ENCODE measurements around the gene KRTAP10-3.
"Not testable (repeated sequence)": the region's sequence is repeated elsewhere in the genome, so short reads cannot be mapped to it uniquely, and the experiment has no call there.

Gene KRTAP10-3

DNA sequence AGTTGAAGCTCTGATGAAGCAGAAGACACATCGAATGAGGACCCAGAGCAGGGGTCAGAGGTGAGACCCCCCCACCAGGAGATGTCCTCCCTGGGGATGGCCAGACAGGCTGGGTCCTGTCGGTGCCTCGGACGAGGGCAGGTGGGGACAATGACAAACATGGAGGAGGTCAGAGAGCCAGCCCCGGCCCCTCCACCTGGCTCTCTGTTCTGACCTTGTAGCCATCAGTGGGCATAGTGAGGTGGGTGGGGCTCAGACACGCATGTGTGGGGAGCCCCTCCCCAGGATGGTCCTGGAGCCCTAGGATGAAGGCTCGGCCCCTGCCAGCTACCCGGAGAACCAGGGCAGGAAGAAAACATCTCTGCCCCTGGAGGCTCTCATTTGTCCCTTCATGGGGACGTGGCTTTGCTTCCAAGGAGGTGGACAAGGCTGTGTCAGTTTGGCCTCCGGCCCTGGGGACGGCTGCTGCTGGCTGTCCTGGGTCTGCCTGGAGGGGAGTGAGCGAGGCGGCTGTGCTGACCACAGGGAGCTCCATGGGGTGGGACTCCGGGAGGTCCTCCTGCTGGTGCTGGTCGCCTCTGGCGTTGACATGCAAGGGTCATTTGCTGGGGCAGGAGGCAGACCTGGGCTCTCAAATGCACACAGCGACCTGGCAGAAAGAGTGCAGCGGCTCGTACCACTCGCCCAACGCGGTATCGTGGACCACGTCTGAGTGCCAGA lies 31.2 kb upstream of the KRTAP10-3 start:
- no peak for DNase-seq

DNA sequence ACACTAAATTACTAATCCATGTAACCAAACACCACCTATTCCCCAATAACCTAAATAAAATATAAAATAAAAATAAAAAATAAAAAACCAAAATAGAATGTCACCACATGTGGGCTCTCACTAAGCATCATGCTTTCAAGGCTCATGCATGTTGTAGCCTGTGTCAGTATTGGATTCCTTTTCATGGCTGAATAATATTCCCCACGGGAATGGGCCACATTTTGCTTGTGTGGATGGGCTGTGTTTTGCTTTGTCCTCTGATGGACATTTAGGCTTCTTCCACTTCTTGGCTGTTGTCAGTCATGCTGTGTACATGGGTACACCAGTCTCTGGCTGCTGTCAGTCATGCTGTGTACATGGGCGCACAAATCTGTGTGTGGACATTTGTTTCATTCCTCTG lies 30.5 kb upstream of the KRTAP10-3 start:
- no peak for DNase-seq

DNA sequence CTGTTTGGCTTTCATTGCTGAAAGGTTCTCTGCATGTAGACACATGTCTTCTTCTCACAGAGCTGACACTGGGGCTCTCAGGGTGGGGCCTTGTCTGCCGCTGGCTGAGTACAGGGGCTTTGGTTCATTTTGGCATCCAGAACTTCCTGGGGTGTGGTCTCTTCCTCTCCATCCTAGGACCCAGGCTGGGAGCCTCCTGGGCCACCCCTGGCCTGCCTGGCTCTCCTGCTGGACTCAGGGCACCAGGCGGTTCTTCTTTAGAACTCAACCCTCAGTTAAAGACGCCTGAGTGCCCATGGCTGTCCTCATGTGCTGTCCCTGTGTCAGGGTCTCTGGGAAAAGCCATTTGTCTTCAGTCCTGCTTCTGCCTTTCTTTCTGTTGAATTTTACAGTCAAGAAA lies 27.3 kb upstream of the KRTAP10-3 start:
- no peak for DNase-seq

DNA sequence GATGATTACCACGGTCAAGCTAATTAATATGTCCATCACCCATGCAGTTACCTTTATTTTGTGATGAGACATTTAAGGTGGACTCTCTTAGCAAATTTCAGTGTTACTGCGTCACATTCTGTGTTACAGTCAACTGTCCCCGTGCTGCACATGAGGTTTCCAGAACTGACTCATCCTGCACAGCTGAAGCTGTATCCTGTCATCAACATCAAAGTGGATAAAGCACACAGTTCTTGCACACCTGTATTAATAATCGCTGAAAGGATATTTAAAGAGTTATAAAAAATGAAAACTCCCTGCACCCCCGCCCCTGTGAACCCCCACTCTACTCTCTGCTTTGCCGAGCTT lies 25.2 kb upstream of the KRTAP10-3 start:
- peak; percentile 15 for DNase-seq

DNA sequence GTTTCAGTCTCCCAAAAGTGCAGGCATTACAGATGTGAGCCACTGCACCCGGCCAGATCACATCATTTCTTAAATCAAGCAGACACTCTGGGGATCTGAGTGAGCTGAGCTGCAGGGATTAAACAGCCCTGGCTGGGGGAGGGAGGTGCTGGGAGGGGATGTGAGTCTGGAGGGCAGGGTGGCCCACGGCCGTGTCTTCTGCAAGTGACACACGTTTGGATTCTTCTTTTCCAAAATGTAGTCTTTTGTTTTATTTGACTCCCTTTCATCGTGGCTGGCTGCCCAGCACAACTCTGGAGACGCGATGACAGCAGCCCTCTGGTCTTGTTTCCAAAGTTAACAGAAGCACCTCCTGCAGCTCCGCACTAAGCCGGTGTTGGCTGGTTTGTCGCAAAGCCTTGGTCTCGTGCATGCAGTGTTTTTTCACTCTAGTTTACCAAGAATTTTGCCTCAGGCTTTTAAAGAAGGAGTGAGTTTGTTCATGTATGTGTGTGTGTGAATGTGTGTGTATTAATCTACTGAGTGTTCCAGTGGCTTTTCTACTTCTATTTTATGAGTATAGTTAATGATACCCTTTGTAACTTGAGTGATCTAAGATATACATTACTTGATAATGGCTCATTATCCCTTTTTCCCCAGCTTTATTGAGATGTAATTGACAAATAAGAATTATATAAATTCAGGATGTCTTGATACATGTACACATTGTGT lies 24.6 kb upstream of the KRTAP10-3 start:
- DNase-seq: no peak

DNA sequence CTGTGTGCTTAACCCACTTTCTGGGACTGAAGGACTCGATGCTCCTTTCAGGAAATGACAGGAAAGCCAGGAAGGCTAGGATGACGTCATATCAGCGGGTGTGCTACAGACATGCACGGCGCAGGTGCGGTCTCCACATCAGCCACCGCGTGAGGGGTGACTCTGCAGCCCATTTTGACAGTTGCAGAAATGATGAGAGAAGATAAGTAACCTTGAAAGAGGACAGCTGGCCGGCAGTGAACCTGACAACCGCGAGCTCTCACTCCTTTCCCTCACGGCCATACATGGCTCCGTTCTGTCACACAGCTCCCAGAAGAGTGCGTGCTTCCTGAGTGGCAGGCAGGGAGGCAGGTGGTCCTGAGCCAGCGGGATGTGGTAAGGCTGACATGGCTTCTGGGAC lies 23.5 kb upstream of the KRTAP10-3 start:
- no peak for DNase-seq

DNA sequence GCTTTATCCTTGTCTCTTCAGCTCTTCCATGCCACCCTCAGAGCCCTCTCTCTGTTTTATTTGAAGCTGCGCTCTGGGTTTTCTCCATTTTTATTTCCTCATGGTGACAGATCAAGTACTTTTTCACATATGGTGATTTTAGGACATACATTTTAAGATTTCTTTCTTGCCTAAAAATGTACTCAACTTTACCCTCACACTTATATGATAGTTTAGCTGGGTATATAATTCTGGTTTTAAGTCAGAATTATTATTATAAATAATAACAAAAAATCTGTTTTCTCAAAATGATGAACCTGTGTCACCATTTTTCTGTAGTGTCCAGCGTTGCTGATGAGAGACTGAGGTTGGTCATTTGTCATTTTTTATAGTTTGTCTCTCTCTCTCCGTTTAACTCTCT lies 22.6 kb upstream of the KRTAP10-3 start:
- no peak for DNase-seq

DNA sequence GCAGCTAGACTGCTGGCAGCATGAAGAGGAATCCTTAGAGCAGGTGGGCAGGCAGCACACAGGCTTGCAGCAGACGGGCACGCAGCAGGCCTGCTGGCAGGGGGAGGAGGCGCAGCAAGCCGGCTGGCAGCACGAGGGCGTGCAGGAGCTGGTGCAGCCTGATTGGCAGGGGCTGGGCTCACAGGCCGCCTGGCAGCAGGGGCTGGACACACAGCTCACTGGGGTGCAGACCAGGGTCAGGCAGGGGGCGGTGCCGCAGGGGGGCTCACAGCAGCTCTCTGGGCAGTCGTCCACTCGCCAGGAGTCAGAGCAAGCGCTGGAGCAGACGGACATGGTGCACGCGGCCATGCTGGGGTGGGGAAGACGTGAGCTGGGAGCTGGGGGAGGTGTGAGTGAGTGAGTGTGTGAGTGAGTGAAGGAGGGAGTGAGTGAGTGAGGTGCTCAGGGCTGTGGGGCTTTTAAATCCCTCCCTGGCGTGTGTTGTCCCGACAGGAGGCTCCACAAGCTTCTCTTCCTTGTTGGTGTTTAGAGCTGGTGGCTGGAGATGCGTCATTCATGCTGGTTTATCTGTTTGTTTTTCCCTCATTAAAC lies 21.7 kb upstream of the KRTAP10-3 start, which contains the start of gene KRTAP10-5:
TSS of gene KRTAP10-5 (minus strand) at position 374 of the 591 bp plus-strand sequence. CDS start at position 348, 26 bp downstream.
- not testable (repeated sequence) for DNase-seq

DNA sequence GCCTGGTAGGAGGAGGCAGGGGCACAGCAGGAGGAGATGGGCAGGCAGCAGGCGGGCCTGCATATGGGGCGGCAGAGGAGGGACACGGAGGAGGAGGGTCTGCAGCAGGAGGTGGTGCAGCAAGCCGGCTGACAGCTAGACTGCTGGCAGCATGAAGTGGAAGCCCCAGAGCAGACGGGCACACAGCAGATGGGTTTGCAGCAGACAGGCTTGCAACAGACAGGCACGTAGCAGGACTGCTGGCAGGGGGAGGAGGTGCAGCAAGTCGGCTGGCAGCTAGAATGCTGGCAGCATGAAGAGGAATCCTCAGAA lies 21.2 kb upstream of the KRTAP10-3 start:
- DNase-seq: no peak

DNA sequence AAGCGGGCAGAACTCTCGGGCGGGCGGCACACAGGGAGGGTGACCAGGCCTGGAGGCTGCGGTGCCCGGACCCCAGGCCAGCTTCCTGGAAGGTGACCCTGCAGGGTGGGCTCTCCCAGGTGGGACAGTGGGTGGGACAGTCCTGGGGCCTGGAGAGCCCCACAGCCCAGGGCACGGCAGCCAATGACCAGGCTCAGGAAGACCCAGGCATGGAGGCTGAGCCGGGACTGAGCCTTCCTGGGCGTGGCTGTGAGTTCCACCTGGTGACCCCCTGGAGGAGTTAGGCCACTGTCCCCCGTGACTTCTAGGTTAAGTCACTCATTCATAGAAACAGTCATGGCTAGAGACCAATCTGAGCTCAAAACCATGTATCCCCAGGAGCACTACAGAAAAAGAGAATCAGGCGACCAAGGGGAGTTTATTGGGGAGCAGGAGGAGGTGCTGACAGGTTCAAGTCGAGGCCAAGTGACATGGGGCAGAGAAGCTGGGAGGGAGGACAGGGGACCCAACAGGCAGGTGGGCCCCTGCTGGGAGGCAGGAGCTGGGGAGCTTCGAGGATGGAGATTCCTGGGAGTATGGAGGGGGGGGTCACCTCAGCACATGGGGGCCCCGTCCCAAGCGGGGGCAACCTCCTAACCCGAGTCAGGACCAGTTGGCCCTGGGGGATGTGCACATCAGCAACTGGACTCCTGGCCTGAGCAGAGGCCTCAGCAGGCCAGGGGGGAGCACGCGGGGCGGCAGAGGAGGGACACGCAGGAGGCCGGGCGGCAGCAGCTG lies 20.6 kb upstream of the KRTAP10-3 start:
- no peak for DNase-seq

DNA sequence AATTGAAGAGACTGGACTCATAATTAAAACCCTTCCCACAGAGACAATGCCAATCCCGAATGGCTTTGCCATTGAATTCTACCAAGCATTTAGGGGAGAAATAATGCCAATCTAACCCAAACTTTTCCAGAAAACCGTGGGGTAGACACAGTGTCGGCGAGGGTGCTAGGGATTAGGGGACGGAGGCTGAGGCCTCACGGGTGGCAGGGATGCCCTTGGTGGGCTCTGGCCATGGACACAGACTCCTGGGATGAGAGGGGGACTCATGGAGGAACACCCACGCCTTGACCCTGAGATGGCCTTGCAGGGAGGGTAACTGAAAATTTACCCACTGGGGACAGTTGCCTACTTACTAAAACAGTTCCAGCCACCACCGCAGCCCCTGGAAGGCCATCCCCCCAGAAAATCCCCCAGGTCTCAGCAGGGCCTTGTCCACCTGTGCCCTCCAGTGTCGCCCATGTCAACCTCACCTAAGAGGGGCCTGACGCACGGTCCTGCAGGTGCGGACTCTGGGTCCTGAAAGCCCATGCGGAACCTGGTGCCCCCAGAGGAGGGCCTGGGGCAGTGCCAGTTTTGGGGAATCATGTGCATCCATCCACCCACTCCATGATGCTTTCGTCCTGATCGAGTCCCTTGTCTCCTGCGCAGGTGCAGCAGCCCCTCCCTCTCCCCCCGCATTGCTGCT lies 19.9 kb upstream of the KRTAP10-3 start:
- no peak for DNase-seq

DNA sequence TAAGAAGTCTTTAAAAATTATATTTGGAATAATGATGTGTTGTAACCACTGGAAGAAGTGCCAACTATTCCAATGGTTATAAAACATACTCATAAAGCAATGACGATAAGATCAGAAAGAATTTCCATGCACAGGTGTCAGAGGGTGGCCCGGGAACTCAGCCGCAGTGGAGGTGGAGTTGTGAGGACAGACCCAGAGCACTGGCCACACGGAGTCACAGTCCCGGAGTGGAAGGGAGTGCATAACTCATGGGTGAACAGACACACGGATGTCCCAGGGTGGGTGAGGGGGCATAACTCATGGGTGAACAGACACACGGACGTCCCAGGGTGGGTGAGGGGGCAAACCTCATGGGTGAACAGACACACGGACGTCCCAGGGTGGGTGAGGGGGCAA lies 17.4 kb upstream of the KRTAP10-3 start:
- no peak for DNase-seq

DNA sequence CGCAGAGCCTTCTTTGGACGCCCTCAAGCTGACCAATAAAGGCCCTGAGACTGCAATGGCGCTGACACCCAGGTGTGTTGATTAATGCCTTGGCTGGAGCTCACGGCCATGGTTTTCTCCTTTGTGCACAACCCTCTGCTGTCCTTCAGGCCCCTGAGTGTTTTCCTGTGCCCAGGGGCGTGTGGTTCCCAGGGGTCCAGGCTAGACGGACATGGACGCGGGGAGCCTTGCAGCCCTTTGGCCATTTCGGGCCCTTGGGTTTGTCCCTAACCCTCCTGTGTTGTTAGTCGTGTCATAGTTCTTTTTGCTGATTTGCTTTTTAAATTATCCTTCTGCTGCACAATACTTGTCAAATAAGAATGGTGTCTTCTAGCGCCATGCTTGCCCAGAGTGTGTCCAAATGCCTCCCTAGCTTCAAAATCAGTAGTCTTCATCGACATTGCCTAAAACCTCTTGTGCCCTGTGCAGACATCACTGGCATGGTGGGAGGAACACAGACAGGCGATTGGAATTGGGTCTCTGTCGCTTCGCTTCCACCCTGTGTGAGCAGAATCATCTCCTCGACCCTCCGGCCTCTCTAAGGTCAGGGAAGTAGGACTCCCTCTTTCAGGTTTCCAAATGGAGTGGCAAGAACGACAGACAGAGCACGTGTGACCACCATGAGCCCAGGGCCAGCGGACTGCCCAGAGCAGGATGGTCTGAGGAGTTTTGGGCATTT lies 16.9 kb upstream of the KRTAP10-3 start:
- no peak for DNase-seq

DNA sequence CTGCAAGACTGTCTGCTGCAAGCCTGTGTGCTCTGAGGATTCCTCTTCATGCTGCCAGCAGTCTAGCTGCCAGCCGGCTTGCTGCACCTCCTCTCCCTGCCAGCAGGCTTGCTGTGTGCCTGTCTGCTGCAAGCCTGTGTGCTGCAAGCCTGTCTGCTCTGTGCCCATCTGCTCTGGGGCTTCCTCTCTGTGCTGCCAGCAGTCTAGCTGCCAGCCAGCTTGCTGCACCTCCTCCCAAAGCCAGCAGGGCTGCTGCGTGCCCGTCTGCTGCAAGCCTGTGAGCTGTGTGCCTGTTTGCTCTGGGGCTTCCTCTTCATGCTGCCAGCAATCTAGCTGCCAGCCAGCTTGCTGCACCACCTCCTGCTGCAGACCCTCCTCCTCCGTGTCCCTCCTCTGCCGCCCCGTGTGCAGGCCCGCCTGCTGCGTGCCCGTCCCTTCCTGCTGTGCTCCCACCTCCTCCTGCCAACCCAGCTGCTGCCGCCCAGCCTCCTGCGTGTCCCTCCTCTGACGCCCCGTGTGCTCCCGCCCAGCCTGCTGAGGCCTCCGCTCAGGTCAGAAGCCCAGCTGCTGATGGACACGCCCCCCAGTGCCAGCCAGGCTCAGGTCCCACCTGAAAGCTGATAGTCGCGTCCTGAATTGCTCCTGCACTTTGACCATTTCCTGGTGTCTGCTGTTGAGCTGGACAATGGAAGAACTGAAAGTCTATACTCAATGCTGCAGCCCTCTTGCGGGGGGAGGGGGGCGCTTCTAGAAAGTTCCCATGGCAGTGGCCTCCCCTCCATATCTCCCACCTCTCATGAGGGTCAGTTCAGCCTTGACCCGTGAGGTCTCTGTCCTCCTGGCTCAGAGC lies 16.1 kb upstream of the KRTAP10-3 start:
- DNase-seq: no peak

DNA sequence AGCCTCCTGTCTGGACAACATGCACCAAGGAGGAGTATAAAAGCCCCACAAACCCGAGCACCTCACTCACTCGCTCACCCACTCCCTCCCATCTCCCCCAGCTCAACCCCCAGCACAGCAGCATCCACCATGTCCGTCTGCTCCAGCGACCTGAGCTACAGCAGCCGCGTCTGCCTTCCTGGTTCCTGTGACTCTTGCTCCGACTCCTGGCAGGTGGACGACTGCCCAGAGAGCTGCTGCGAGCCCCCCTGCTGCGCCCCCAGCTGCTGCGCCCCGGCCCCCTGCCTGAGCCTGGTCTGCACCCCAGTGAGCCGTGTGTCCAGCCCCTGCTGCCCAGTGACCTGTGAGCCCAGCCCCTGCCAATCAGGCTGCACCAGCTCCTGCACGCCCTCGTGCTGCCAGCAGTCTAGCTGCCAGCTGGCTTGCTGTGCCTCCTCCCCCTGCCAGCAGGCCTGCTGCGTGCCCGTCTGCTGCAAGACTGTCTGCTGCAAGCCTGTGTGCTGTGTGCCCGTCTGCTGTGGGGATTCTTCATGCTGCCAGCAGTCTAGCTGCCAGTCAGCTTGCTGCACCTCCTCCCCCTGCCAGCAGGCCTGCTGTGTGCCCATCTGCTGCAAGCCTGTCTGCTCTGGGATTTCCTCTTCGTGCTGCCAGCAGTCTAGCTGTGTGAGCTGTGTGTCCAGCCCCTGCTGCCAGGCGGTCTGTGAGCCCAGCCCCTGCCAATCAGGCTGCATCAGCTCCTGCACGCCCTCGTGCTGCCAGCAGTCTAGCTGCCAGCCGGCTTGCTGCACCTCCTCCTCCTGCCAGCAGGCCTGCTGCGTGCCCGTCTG lies 15.2 kb upstream of the KRTAP10-3 start, which contains the start of gene KRTAP10-4:
TSS of gene KRTAP10-4 (plus strand) at position 100 of the 827 bp plus-strand sequence. CDS start at position 130, 30 bp downstream.
- not testable (repeated sequence) for DNase-seq

DNA sequence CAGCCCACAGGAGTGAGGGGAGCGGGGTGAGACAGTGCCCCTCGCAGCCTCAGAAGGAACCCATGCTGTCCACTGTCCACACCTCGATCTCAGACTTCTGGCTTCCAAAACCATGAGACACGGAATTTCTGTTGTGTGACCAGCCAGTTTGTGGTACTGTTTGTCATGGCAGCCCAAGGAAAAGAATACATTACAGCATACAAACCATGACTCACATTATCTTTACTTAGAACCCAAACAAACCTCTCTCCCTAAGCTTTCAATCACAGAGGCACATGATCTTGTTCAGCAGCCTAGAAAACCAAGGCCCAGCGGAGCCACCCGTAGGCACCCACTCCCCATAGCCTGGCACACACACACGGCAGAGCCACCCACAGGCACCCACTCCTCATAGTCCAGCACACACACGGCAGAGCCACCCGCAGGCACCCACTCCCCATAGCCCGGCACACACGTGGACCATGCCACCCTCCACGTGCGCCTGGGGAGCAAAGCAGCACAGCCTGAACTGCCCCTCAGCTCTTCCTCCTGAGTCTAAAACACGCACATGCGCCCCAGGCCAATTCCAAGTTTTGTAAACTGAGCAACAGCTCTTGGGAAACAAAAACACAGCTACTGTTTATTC lies 14.5 kb upstream of the KRTAP10-3 start:
- DNase-seq: no peak

DNA sequence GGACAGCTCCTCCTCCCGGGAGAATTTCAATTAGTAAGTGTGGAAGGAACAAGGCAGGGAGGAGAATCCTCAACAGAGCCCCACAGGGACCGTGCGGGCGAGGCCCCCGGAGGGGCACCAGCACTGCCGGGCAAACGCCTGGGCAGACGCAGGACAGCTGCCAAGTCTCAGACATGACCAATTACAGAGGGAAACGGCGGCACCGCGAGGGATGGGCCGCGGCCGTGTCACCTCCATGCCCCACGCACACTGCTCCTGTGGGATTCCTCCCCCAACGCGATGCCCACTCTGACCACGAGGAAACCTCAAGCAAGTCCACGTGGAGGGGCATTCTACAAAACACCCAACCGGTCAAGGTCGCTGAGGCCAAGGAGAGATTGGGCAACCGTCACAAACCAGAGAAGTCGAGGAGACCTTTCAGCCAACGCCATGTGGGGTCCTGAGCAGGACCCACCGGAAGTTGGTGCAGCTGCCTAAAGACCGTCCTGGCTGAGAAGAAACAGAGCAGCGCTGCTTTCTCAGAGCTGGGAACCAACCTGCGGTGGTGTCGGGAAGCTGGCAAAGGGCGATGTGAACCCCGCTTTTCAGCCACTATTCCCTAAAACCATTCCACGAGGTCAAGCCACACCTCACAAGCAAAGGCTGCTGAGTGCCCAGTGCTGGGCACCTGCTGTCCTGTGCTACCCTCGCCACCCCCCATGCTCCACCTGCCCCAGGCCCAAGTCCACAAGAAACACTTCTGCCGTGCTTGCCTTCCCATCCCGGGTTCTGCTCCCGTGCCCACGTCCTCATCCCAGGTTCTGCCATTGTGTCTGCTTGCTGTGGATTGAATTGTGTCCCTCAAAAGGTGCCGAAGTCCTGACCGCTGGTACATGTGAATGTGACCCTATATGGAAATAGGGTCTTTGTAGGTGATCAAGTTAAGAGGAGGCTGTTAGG lies 13.5 kb upstream of the KRTAP10-3 start:
- no peak for DNase-seq

DNA sequence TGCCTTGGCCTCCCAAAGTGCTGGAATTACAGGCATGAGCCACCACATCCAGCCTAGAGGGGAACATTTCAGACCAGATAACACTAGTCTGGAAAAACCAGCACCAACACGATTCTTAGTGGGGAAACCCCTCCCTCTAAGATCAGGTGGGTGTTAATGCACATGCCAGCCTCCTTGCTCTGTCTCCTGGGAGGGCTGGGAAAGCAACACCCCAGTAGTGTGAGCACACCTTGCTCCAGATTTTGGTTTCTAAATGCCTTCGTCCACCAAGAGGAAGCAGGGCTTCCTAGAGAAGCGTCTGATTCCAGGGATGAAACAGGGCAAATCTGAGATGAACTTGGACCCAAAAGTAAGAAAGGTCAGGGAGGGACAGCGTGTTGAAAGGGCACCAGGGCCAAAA lies 12.7 kb upstream of the KRTAP10-3 start:
- DNase-seq: no peak
